HuH-7.5 (cell line): Measurements from ENCODE around the gene AIG1.
A peak's percentile ranks its signal among the peaks of the same experiment; 100 is the strongest.
"Not testable (repeated sequence)": the region's sequence is repeated elsewhere in the genome, so short reads cannot be mapped to it uniquely, and the experiment has no call there.

Experiments
- DNase-seq: peaks from one replicate; pipeline ENCODE4 v3.0.0; 2011; ENCODE audit warnings: low spot score

AIG1 gene

GRCh38 chr6:143332153-143332845 lies 271.6 kb downstream of the AIG1 start:
- no peak for DNase-seq

DNA sequence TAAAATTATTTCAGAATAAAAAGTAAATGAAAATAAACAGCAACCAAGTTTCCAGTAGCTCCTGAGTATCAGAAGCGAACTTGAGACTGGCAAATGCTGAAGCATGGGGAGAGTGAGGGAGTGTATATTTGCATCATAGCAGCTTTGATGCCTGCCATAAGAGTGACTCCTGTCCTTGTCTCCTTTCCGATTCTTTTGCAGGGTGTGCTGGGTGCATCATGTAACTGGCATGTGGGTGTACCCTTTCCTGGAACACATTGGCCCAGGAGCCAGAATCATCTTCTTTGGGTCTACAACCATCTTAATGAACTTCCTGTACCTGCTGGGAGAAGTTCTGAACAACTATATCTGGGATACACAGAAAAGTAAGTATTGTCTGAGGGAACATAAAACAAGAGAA lies 272.4 kb downstream of the AIG1 start:
- DNase-seq = no peak

GRCh38 chr6:143333749-143334520 lies 273.2 kb downstream of the AIG1 start:
- no peak for DNase-seq

- no peak for DNase-seq
Measured at GRCh38 chr6:143335865-143336264, 275.2 kb downstream of the AIG1 start.

- no peak for DNase-seq
Measured at GRCh38 chr6:143336446-143337152, 275.9 kb downstream of the AIG1 start.

GRCh38 chr6:143337201-143337949 lies 276.7 kb downstream of the AIG1 start:
- peak; percentile 32 for DNase-seq

GRCh38 chr6:143339223-143339622 lies 278.5 kb downstream of the AIG1 start:
- no peak for DNase-seq

DNA sequence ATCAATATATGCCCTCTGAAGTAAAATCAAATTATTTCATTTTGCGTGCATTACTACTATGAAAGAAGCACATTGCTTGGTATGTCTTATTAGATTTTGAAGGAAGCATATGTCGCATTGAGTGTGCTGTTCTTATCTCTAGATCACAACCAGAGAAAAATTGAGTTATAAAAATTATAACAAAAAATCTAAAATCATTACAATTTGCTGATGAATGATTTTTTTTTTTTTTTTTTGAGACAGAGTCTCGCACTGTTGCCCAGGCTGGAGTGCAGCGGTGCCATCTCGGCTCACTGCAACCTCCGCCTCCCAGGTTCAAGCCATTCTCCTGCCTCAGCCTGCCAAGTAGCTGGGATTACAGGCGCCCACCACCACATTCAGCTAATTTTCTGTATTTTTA lies 284.8 kb downstream of the AIG1 start:
- not testable (repeated sequence) for DNase-seq

- DNase-seq = no peak
Measured at GRCh38 chr6:143346004-143346403, 285.3 kb downstream of the AIG1 start.

DNA sequence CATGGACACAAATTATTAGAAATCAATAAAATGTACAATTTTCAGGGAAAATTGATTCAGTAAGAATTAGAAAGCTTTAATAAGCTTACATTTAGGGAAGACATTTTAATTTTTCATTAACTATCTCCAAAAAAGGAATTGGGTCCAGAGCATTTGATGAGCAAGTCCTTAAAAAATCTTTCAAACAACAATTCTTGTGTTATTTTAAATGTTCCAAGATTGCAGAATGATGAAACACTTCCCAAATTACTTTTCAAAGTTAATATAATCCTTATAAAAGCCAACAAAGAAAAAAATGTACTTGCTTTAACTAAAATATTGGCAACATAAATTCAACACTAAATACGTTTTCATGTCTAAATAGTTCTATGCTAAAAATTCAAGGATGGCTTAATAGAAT lies 287.8 kb downstream of the AIG1 start:
- DNase-seq = no peak

DNA sequence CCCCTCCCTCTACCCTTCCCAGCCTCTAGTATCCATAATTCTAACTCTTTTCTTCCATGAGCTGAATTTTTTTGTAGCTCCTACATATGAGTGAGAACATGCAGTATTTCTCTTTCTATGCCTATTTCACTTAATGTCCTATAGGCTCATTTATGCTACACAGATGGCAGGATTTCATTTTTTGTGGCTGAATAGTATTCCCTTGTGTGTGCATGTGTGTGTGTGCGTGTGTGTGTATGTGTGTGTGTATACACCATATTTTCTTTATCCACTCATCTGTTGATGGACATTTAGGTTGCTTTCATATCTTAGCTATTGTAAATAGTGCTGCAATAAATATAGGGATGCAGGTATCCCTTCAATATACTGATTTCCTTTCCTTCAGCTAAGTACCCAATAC lies 288.8 kb downstream of the AIG1 start:
- no peak for DNase-seq

- no peak for DNase-seq
Measured at GRCh38 chr6:143356101-143356880, 295.6 kb downstream of the AIG1 start.

DNA sequence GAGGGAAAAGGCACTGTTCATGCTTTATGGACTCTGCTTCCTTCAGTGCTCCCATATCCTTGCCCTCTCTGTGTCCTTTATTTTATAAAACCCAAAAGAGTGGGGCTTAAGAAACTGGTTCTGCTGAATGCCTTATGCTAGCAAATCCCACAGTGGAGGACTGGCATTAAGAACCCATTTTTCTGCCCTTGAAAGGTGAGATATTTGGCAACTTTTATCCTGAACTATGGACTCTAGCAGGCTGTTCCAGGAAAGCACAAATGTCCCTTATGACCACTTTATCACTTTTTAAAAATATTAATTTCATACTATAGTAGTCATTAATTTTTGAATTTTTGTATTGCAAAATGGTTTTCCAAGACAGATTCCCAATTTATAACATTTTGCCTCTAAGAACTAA lies 296.5 kb downstream of the AIG1 start:
- no peak for DNase-seq

DNA sequence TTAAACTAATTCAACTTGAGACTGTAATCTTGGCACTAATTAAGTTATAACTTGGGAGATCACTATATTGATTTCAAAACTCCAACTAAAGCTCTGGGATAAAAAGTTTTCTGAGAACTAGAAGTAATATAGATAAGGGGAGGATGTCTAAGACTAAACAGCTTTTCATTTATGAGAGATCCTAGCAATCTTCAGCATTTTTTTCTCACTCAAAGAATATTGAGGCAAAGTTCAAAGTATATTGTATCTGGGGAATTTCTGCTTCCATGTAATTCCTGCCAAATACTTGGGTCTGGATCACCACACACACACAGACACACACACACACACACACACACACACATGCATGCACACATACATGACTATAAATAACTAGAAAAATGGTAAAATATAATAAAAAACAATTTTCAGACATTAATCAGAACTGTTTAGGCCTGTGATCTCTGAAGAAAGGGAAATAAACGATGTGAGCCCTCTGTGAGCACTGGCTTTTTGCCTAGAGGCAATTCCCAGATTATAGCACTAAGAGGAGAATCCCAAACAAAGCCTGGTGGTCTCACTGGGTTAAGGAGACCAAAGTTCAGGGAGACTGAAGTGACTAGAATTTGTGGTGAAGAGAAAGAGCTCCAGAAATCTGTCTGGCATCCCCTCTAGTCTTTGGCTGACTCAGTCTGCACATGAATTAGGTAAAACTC lies 297.0 kb downstream of the AIG1 start:
- no peak for DNase-seq

GRCh38 chr6:143361536-143362191 lies 301.0 kb downstream of the AIG1 start:
- DNase-seq = no peak

DNA sequence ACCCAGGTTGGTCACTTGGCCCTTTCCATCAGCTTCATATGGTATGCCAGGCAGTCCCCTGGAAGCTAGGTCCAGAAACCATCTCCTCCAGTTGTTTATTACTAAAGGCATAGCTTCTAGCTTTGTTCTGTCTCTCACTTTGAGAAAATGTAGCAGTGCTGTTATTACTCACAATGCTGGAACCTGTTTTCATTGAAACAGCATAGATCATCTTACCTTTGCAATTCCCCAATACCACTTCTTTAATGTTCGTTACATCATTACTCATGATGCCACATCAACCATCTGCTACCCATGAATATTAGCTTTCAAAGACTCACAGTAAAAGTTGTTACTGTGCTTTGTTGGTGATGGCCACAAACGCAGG lies 301.5 kb downstream of the AIG1 start:
- DNase-seq = no peak

DNA sequence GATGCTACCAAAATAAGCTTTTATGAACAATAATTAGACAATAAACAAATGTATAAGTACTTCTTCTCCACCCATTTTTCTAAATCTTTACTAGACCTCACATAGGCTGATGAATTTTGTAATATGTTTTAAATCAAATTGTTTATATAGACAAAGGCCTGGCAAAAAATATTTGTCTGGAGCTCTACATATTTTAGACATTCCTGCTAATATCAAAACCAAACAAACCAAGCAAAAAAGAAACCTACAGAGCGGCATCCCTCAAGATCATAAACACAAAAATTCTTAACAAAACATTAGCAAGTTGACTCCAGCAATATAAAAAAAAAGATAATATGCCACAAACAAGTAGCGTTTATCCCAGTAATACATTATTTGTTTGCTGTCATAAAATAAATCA lies 302.6 kb downstream of the AIG1 start:
- no peak for DNase-seq

GRCh38 chr6:143368426-143368825 lies 307.7 kb downstream of the AIG1 start:
- DNase-seq = no peak

DNA sequence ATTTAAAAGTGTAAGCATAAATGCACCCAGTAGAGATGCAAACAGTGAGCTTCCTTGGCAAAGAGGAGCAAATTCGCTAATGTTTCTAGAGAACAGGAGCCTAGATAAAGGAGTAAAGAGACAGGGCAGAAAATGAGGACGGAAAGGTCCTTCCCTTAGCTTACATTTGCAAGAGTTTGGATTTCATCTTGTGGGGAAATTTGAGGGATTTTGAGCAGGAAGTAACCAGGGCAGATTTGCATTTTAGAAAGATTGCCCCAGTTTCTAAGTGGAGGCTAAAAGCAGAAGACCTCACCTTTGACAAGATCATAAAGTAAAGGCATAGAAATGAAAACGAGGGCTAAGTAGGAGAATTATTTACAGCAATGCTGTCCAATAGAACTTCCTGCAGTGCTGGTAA lies 309.3 kb downstream of the AIG1 start:
- DNase-seq = no peak

GRCh38 chr6:143370812-143371370 lies 310.2 kb downstream of the AIG1 start:
- no peak for DNase-seq
